IPS-18c (cell line): Measurements from ENCODE around the gene APRT.

Source experiments
- H3K4me3 ChIP-seq: 2 replicates; pipeline ENCODE4 v1.7.0; 2013; ENCODE audit warnings: low read depth, mild to moderate bottlenecking, low read length, moderate library complexity; ENCODE audit not compliant: insufficient read depth
- H3K9me3 ChIP-seq: one replicate; pipeline ENCODE4 v1.6.1; 2013; ENCODE audit warnings: mild to moderate bottlenecking, low read length, moderate library complexity; ENCODE audit not compliant: control insufficient read depth, insufficient read depth

APRT gene

GRCh38 chr16:88760424-88761142 lies 51.1 kb downstream of the APRT start:
- no peak overlapping the region for H3K4me3 ChIP-seq
- H3K9me3 ChIP-seq: no peaks in the 10 kb centered on the region

- Histone ChIP-seq H3K4me3 (no peak overlapping the region), H3K9me3 (no peaks in the 10 kb centered on the region)
Measured at GRCh38 chr16:88759976-88760350, 51.8 kb downstream of the APRT start.
